ENCODE measurements around the gene NDUFB2.
"Not testable (repeated sequence)": the region's sequence is repeated elsewhere in the genome, so short reads cannot be mapped to it uniquely, and the experiment has no call there.

NDUFB2 gene

GRCh38 chr7:140691376-140692045, 5.0 kb upstream of the NDUFB2 start:
- no peak for DNase-seq (ENCODE audit: low spot score)

- not testable (repeated sequence) for DNase-seq (ENCODE audit: low spot score)
Measured at GRCh38 chr7:140693849-140694248, 2.7 kb upstream of the NDUFB2 start.

GRCh38 chr7:140694592-140694991, 1.9 kb upstream of the NDUFB2 start:
- DNase-seq (ENCODE audit: low spot score), result no peak

GRCh38 chr7:140695381-140695780, 1.1 kb upstream of the NDUFB2 start:
- no peak for DNase-seq (ENCODE audit: low spot score)

- peak; percentile 93 for DNase-seq (ENCODE audit: low spot score)
Measured at GRCh38 chr7:140696024-140696679, 356 bp upstream of the NDUFB2 start.

GRCh38 chr7:140697447-140698143, 1.1 kb downstream of the NDUFB2 start:
- peak; percentile 77 for DNase-seq (ENCODE audit: low spot score)

GRCh38 chr7:140698477-140698876, 2.0 kb downstream of the NDUFB2 start:
- peak; percentile 30 for DNase-seq (ENCODE audit: low spot score)

GRCh38 chr7:140702774-140703173, 6.3 kb downstream of the NDUFB2 start:
- DNase-seq (ENCODE audit: low spot score), result no peak

GRCh38 chr7:140704205-140704604, 7.7 kb downstream of the NDUFB2 start:
- DNase-seq (ENCODE audit: low spot score), result no peak

GRCh38 chr7:140707132-140707531, 10.6 kb downstream of the NDUFB2 start:
- DNase-seq (ENCODE audit: low spot score), result no peak

GRCh38 chr7:140708764-140709163, 12.3 kb downstream of the NDUFB2 start:
- DNase-seq (ENCODE audit: low spot score), result not testable (repeated sequence)

GRCh38 chr7:140712392-140712791, 15.9 kb downstream of the NDUFB2 start:
- not testable (repeated sequence) for DNase-seq (ENCODE audit: low spot score)

GRCh38 chr7:140714331-140715040, 18.0 kb downstream of the NDUFB2 start:
- DNase-seq (ENCODE audit: low spot score), result no peak

- peak; percentile 58 for DNase-seq (ENCODE audit: low spot score)
Measured at GRCh38 chr7:140719721-140720120, 23.2 kb downstream of the NDUFB2 start.

GRCh38 chr7:140722254-140722653, 25.7 kb downstream of the NDUFB2 start:
- DNase-seq (ENCODE audit: low spot score), result peak; percentile 74

- no peak for DNase-seq (ENCODE audit: low spot score)
Measured at GRCh38 chr7:140723006-140723405, 26.5 kb downstream of the NDUFB2 start.

GRCh38 chr7:140723574-140723973, 27.1 kb downstream of the NDUFB2 start:
- no peak for DNase-seq (ENCODE audit: low spot score)

- DNase-seq (ENCODE audit: low spot score), result no peak
Measured at GRCh38 chr7:140724706-140725105, 28.2 kb downstream of the NDUFB2 start.

GRCh38 chr7:140726281-140726680, 29.8 kb downstream of the NDUFB2 start:
- peak; percentile 39 for DNase-seq (ENCODE audit: low spot score)

GRCh38 chr7:140732416-140732815, 35.9 kb downstream of the NDUFB2 start:
- no peak for DNase-seq (ENCODE audit: low spot score)

- no peak for DNase-seq (ENCODE audit: low spot score)
Measured at GRCh38 chr7:140734096-140734495, 37.6 kb downstream of the NDUFB2 start.

- no peak for DNase-seq (ENCODE audit: low spot score)
Measured at GRCh38 chr7:140734729-140735128, 38.2 kb downstream of the NDUFB2 start.

- DNase-seq (ENCODE audit: low spot score), result no peak
Measured at GRCh38 chr7:140738280-140738679, 41.8 kb downstream of the NDUFB2 start.
